Right lung (tissue), 5 donors: ENCODE measurements around the gene SPINK7. TPM values are rescaled to one million over a fixed set of nuclear protein-coding genes. Genes with fewer than 3 reads are reported as not detected.

ENCODE experiments used
- DNase-seq, 2 donors: peaks; one replicate each; pipeline ENCODE4 v3.0.0-alpha.2; 2013
- polyA plus RNA-seq, 5 donors: library from polyadenylated mRNA; unstranded; fragments of 120-200 nt; gene quantifications; one replicate each; pipeline versions ENCODE4 v1.2.1 to v1.2.3, GENCODE V29; 2013; ENCODE audit warnings: inconsistent platforms in 1 of 5, low replicate concordance in 1 of 5; ENCODE audit not compliant: insufficient read length in 5 of 5, insufficient read depth in 1 of 5

Gene SPINK7
- polyA plus RNA-seq, 5 donors: 0.18 to 0.72 (median 0.33) TPM

GRCh38 chr5:148343603-148344487 lies 31.6 kb downstream of the SPINK7 start:
- DNase-seq: no peak

- DNase-seq: no peak
These were observed 35.5 kb downstream of the SPINK7 start for GRCh38 chr5:148347706-148348105.

DNA sequence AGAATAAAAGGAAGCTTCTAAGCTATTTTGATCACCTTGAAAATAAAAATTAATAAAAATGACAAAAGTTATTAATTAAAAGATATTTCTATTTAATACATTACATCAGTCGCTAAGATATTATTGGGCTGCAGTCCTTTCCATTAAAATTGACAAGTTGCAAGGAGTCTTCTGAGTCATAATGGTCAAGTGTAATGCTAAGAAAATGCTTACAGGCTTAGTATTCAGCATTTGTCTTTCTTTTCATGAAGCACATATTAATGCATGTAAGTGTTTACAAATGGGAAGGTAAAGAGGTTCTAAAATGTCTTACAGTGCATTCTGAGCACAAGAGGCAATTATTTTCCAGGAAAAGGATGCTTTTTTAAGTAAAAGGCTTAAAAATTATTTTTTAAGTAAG lies 40.5 kb downstream of the SPINK7 start:
- no peak for DNase-seq

DNA sequence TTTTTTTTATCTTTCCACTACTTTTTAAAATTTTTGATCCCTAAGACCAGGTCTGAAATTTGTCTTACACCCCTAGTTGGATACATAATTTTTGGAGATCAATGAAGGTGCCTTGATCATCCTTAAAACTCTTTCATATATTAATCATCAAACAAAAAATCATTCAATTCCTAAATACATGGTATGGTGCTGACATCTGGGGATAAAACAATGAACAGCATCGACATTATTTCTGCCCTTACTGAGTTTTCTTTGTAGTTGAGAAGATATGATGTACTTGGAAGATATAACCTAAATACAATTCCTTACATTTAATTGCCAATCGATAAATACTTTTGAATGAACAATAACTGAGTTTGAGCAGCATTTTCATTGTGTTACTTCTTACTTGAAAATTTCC lies 41.4 kb downstream of the SPINK7 start:
- no peak for DNase-seq

DNA sequence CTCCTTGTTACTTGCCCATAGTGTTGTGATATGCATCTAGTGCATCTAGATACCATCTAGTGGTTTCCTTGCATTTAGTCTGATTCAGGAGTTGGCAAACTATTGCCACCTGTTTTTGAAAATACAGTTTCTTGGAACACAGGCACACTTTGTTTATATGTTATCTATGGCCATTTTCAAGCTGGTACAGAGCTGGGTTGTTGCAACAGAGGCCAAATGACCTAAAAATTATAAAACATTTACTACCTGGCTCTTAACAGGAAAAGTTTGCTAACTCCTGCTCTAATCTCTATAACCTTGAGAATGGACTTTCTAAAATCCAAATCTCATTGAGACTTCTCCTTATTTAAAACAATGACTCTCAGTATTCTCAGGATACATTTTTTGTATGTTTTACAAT lies 52.1 kb downstream of the SPINK7 start:
- DNase-seq: no peak

Other genes with a start within 250 kb of the SPINK7 start
- 1 to 10 TPM in 2 of 5 donors, under 1 TPM in 3; 0.50 to 1.2 (median 0.84) TPM for gene SPINK5, start 248.4 kb upstream of the SPINK7 start, polyA plus RNA-seq
- not detected for gene SPINK14, start 143.9 kb upstream of the SPINK7 start, polyA plus RNA-seq
- gene SPINK6, start 109.4 kb upstream of the SPINK7 start, polyA plus RNA-seq: not detected
- under 1 TPM in 2 of 5 donors, not detected in 3; 0.13 to 0.16 TPM for gene MARCOL, start 73.9 kb upstream of the SPINK7 start, polyA plus RNA-seq
- gene SPINK13, start 43.6 kb upstream of the SPINK7 start, polyA plus RNA-seq: 1 to 10 TPM in 2 of 5 donors, under 1 TPM in 3; 0.44 to 1.2 (median 0.73) TPM
- gene SPINK9, start 23.1 kb downstream of the SPINK7 start, polyA plus RNA-seq: under 1 TPM; 0.31 to 0.77 (median 0.48) TPM
- gene FBXO38, start 71.5 kb downstream of the SPINK7 start, polyA plus RNA-seq: 10 to 100 TPM; 35.3 to 61.6 (median 55.7) TPM